ENCODE measurements around the gene CFLAR. TPM values are rescaled to one million over a fixed set of nuclear protein-coding genes. Genes with fewer than 3 reads are reported as not detected.

Gene CFLAR
- total RNA-seq, 1 experiment from 2014 or later: 56.4 TPM

GRCh38 chr2:201196003-201196402 is 80.0 kb downstream of the CFLAR start:
- CTCF ChIA-PET: interaction anchor here (1.3 to 1.4 kb wide), 3 partner anchors 13 to 127 kb away, joined by 3 to 7 read pairs (median 5); partner anchors contain the start of gene CASP10
- POLR2A ChIA-PET: no interaction called here

GRCh38 chr2:201196803-201197202 is 80.8 kb downstream of the CFLAR start:
- H3K4me1 Mint-ChIP-seq (ENCODE audit: low read depth, unreplicated experiment): peaks cover 6% of the 10 kb centered on the region
- POLR2A ChIA-PET: no interaction called here
- CTCF ChIA-PET: interaction anchor here (1.3 to 1.4 kb wide), 2 partner anchors 14 to 36 kb away, joined by 5 to 7 read pairs; partner anchors contain the start of gene CASP10
- H3K36me3 Mint-ChIP-seq (ENCODE audit: insufficient read depth, unreplicated experiment): peaks cover 5% of the 10 kb centered on the region
- no peaks in the 10 kb centered on the region for H3K27me3 ChIP-seq (replicated peaks; ENCODE audit: control insufficient read depth, insufficient read depth, low read length)
- no peak overlapping the region for H3K27ac Mint-ChIP-seq (ENCODE audit: unreplicated experiment)
- no peak overlapping the region for H3K4me3 ChIP-seq (ENCODE audit: low read depth, low read length)
- H3K4me1 ChIP-seq: 0 out of 2 replicates have a peak, but pooled peaks cover 4% of the 10 kb centered on the region
- intact Hi-C loops (cut with micrococcal nuclease; ENCODE audit: unreplicated experiment): no loop called here
- H3K4me3 Mint-ChIP-seq (ENCODE audit: unreplicated experiment): no peak overlapping the region
- no peak for DNase-seq
- no peaks in the 10 kb centered on the region for H3K9me3 ChIP-seq
- no TSS peak for BruUV-seq (replicated peaks)
- no peak for TF ChIP-seq CTCF (IDR thresholded peaks at IDR 0.05; ENCODE audit: insufficient read depth in 1 of 2, low read depth in 1 of 2, low read length in 1 of 2, severe bottlenecking in 1 of 2, unreplicated experiment in 1 of 2)
- H3K36me3 ChIP-seq (ENCODE audit: control insufficient read depth, insufficient read depth, low read length): no peaks in the 10 kb centered on the region
- H3K9me3 Mint-ChIP-seq (ENCODE audit: unreplicated experiment): no peaks in the 10 kb centered on the region
- H3K27me3 Mint-ChIP-seq (ENCODE audit: insufficient read depth, unreplicated experiment): no peaks in the 10 kb centered on the region

More at GRCh38 chr2:201196003-201196402, 80.0 kb downstream of the CFLAR start:
- no peak overlapping the region for H3K4me3 Mint-ChIP-seq (ENCODE audit: unreplicated experiment)
- H3K27me3 ChIP-seq (replicated peaks; ENCODE audit: control insufficient read depth, insufficient read depth, low read length): no peaks in the 10 kb centered on the region
- H3K9me3 ChIP-seq: no peaks in the 10 kb centered on the region
- BruUV-seq (replicated peaks): no TSS peak
- intact Hi-C loops (cut with micrococcal nuclease; ENCODE audit: unreplicated experiment): no loop called here
- H3K36me3 ChIP-seq (ENCODE audit: control insufficient read depth, insufficient read depth, low read length): no peaks in the 10 kb centered on the region
- peaks cover 6% of the 10 kb centered on the region for H3K4me1 Mint-ChIP-seq (ENCODE audit: low read depth, unreplicated experiment)
- H3K27ac Mint-ChIP-seq (ENCODE audit: unreplicated experiment): no peak overlapping the region
- H3K4me1 ChIP-seq: 0 out of 2 replicates have a peak, but pooled peaks cover 4% of the 10 kb centered on the region
- TF ChIP-seq CTCF (IDR thresholded peaks at IDR 0.05; ENCODE audit: insufficient read depth in 1 of 2, low read depth in 1 of 2, low read length in 1 of 2, severe bottlenecking in 1 of 2, unreplicated experiment in 1 of 2): no peak
- no peak for DNase-seq
- no peak overlapping the region for H3K4me3 ChIP-seq (ENCODE audit: low read depth, low read length)
- peaks cover 5% of the 10 kb centered on the region for H3K36me3 Mint-ChIP-seq (ENCODE audit: insufficient read depth, unreplicated experiment)
- H3K9me3 Mint-ChIP-seq (ENCODE audit: unreplicated experiment): no peaks in the 10 kb centered on the region
- no peaks in the 10 kb centered on the region for H3K27me3 Mint-ChIP-seq (ENCODE audit: insufficient read depth, unreplicated experiment)

- Histone ChIP-seq H3K4me1 (0 out of 2 replicates have a peak, but pooled peaks cover 4% of the 10 kb centered on the region), H3K9me3 (no peaks in the 10 kb centered on the region), H3K27me3 (replicated peaks; ENCODE audit: control insufficient read depth, insufficient read depth, low read length) (no peaks in the 10 kb centered on the region), H3K4me3 (ENCODE audit: low read depth, low read length) (no peak overlapping the region), H3K36me3 (ENCODE audit: control insufficient read depth, insufficient read depth, low read length) (no peaks in the 10 kb centered on the region)
- no peak overlapping the region for H3K27ac Mint-ChIP-seq (ENCODE audit: unreplicated experiment)
- intact Hi-C loops (cut with micrococcal nuclease; ENCODE audit: unreplicated experiment): no loop called here
- peaks cover 5% of the 10 kb centered on the region for H3K36me3 Mint-ChIP-seq (ENCODE audit: insufficient read depth, unreplicated experiment)
- H3K9me3 Mint-ChIP-seq (ENCODE audit: unreplicated experiment): no peaks in the 10 kb centered on the region
- H3K4me3 Mint-ChIP-seq (ENCODE audit: unreplicated experiment): no peak overlapping the region
- peaks cover 6% of the 10 kb centered on the region for H3K4me1 Mint-ChIP-seq (ENCODE audit: low read depth, unreplicated experiment)
- ChIA-PET POLR2A (no interaction called here), CTCF (no interaction called here)
- no TSS peak for BruUV-seq (replicated peaks)
- no peak for DNase-seq
- no peak for TF ChIP-seq CTCF (IDR thresholded peaks at IDR 0.05; ENCODE audit: insufficient read depth in 1 of 2, low read depth in 1 of 2, low read length in 1 of 2, severe bottlenecking in 1 of 2, unreplicated experiment in 1 of 2)
- no peaks in the 10 kb centered on the region for H3K27me3 Mint-ChIP-seq (ENCODE audit: insufficient read depth, unreplicated experiment)
Observed at GRCh38 chr2:201197781-201198180, 81.8 kb downstream of the CFLAR start.
